Activated CD8-positive, alpha-beta memory T cell treated with anti-CD3 and anti-CD28 coated beads for 4 hours (primary cell): ENCODE measurements around the gene LCORL.
"Not testable (repeated sequence)": the region's sequence is repeated elsewhere in the genome, so short reads cannot be mapped to it uniquely, and the experiment has no call there.

Experiments
- DNase-seq, 2 donors: peaks; one replicate each; pipeline ENCODE4 v3.0.0-alpha.2; 2020; ENCODE audit warnings: low read depth in 2 of 2

The LCORL gene

GRCh38 chr4:17933126-17933525, 88.4 kb downstream of the LCORL start:
- no peak for DNase-seq

- no peak for DNase-seq
Observed at GRCh38 chr4:17932041-17932440, 89.5 kb downstream of the LCORL start.

DNA sequence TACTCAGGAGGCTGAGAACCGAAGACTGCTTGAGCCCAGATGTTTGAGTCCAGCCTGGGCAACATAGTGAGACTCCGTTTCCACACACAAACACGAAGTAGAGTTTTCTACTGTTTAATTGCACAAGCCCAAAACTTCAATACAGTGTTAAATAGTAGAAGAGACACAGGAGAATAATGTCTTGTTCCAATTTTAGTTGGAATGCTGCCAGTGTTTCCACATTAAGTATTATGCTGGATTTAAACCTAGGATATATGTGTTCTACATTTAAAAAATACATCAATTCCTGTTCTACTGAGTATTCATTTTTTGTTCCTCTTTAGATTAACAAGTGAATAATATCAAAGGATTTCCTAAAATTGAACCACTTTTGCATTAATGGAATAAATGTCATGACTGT, 91.3 kb downstream of the LCORL start:
- DNase-seq = no peak

- no peak for DNase-seq
Observed at GRCh38 chr4:17924189-17924588, 97.4 kb downstream of the LCORL start.

DNA sequence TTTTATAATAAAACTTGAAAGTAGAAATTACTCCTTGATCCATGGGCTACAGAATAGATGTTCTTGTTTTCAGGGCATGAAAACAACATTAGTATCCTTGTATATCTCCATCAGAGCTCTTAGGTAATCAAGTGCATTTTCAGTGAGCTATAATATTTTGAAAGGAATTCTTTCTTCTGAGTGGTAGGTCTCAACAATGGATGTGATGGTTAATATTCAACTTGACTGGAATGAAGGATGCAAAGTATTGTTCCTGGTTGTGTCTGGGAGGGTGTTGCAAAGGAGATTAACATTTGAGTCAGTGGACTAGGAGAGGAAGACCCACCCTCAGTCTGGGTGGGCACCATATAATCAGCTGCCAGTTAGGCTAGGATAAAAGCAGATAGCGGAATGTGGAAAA, 100.1 kb downstream of the LCORL start:
- DNase-seq = no peak

- no peak for DNase-seq
Observed at GRCh38 chr4:17920681-17921080, 100.9 kb downstream of the LCORL start.

DNA sequence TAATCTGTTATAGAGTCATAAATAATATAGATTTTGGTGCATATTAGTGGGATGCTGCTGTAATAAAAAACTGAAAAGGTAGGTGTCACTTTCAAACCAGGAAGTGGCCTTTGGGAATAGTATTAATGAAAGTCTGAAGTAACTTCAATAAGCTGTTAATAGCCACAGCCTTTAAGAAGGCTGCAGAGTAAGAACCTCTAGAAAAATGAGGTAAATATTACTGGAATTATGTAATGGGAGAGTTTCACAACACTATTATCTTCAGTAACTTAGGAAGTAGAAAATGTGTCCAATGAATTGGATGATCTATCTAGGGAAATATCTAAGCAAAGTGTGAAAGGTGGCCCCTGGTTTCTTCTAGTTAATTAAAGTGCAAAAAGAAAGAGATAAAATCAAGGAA, 106.1 kb downstream of the LCORL start:
- DNase-seq = no peak

DNA sequence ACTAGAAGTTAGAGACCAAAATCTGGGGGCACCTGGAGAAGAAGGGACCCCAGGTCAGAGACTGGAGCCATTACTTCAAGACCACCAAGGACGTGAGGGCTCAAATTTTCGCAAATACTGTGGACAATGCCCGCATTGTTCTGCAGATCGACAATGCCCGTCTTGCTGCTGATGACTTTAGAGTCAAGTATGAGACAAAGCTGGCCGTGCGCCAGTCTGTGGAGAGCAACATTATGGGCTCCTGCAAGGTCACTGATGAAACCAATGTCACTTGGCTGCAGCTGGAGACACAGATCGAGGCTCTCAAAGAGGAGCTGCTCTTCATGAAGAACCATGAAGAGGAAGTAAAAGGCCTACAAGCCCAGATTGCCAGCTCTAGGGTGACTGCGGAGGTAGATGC, 109.5 kb downstream of the LCORL start:
- DNase-seq = no peak

GRCh38 chr4:17911608-17912007, 109.9 kb downstream of the LCORL start:
- no peak for DNase-seq

- no peak for DNase-seq
Observed at GRCh38 chr4:17898553-17899055, 123.0 kb downstream of the LCORL start.

GRCh38 chr4:17895481-17895880, 126.1 kb downstream of the LCORL start:
- DNase-seq = no peak

DNA sequence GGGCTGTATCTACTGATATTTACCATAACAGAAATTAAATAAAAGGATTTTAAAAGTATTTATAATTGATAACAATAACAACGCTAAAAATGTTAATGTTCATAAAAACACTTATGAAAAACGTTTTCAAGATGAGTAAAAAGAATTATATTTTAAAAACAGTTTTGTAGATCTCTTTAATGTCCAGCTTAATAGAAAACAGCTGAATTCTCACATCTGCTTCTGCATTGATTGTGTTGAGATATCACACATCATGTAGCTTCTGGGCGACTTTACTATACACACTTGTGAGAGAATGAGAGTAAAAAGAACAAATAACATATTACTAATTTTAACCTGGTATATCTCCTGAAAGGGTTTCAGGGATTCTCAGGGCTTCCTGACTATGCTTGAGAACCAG, 127.1 kb downstream of the LCORL start:
- no peak for DNase-seq

DNA sequence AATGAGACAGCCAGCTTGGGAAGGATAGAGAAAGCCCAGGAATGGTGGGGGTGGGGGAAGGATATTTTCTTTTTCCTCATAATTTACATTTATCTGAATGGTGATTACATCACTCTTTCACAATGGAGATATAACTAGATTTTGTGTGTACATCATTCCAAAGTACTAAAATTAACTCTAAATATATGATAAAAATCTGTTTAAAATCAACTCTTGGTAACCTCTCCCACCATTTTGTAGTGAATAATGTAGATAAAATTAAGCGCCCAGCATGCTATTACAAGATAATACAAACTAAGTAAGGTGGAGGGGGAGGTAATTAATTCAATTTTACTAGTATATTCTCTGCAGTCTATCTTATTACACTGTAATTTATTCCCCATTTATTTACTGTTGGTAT, 131.9 kb downstream of the LCORL start:
- no peak for DNase-seq

DNA sequence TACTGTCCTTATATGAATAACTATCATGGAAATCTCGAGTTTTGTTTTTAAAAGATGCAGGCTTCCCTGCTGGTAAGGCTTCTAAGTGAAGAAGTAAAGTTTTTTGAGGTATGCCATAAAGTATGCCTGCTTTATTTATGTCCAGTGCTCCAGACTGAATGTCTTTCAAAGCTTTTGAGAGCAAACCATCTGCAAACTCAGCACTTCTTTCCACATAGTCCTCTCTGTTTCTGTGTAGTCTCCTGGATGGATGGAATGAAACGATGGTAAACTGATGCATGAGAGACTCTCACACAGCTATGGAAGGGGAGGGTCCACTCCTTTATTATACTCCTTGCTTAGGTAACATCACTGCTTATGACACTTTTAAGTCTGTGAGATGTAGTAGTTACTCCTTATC, 137.0 kb downstream of the LCORL start:
- DNase-seq = no peak

DNA sequence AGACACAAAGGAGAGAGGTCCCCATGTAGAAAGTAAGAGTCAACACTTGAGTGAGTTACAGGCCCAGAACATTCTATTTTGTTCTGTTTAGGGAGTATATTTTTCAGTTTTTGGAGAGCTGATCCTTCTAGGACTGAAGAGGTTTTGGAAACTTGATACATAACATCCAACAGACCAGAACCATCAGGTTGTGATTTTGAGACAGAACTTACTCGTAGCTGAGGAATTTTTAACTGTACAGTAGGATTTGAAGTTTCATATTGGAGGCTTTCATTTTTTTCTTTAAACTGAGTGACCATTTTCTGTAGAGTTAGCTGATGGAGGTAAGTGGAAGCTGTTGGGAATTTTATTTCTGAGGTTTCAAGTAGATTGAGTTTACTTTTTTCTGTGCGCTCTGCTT, 137.5 kb downstream of the LCORL start:
- DNase-seq = no peak

- no peak for DNase-seq
Observed at GRCh38 chr4:17877661-17878060, 143.9 kb downstream of the LCORL start.

DNA sequence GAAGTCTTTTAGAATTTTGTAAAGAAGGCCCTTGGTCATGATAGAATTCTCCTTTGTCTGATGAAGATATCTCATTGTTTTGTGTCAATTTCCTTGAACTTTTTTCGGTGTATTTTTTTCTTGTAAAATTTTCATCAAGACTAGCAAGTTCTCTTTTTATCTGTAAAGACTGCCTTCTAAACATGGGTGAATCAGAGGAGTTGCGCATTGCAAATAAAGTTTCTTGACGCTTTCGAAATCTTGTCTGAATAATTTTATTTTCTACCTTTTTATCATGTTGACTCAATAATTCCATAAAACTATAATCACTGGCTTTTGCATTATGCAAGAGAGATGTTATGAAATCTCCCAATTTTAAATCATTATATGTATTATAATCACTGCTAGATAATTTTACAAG, 144.6 kb downstream of the LCORL start:
- no peak for DNase-seq

DNA sequence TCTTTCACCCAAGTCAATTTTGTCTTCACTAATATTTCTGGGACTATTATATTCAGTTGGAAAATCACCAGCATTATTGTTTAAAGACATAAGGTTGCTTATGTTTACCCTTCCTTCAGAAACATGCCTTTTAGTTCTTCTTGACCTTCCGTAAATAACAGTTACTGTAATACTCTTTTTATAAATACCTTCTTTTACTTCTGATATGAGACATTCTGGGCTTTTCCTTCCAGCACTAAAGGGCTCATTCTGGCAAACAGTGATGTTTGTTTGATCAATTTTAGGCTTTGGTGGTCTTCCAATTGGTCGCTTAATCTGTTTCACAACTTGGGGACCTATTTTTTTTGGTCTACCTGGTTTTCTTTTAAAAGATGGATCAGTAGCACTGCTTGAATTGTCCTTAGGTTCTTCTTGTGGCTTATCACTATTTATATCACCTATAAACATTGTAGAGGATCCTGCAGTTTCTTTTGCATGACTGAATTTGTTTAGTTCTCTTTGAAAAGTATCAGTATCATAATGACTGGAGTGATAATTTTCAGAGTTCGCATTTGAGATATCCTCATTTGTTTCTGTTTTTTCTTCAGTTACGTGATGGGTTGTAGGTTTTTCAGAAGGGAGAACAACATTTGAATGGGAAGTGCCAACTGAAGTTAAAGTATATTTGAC, 146.0 kb downstream of the LCORL start:
- DNase-seq = no peak

- no peak for DNase-seq
Observed at GRCh38 chr4:17869327-17869726, 152.2 kb downstream of the LCORL start.

- no peak for DNase-seq
Observed at GRCh38 chr4:17867276-17867675, 154.3 kb downstream of the LCORL start.

DNA sequence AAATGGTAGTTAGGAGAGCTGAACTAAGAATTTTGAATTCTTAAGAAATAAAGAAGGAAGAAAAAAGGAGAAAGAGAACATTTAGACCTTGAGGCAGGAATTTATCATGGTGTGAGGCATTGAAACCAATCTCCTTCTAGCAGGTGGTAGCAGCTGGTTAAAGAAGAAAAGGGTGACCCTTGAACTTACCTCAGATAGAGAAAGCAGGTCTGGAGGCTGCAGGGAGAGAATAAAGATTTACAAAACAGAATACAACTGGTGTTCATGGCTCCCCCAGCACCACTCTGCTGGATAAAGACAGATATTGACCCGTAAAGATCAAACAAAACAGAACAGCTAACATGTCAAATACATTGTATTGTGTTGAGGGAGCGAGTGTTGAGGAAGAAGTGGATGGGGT, 154.7 kb downstream of the LCORL start:
- DNase-seq = no peak

DNA sequence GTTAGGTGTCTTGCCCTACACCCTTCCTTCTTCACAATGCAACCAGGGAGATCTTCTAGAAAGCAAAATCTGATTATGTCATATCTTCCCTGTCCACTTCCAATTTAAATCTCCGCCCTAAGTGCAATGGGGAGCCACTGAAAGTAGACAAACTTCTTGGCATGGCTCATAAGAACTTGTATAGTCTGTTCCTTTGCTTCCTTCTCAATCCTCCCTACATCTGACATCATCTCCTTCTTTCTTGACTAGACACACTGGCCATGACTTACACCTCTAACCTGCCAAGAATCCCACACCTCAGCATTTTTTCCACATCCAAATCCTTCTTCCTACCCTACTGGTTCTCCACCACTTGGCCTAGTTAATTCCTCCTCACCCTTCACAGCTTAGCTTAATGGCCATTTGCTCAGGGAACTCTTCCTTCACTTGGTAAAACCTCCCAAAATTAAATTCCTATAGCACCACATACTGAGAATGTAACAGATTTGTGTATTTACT, 155.6 kb downstream of the LCORL start:
- no peak for DNase-seq

DNA sequence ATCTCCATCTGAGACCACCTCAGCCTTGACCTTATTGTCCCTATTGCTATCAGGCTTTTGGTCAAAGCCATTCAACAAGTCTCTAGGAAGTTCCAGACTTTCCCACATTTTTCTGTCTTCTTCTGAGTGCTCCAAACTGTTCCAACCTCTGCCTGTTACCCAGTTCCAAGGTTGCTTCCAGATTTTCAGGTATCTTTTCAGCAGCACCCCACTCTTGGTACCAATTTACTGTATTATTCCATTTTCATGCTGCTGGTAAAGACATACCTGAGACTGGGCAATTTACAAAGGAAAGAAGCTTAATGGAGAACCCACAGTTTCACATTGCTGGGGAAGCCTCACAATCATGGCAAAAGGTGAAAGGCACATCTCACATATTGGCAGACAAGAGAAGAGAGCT, 159.6 kb downstream of the LCORL start:
- not testable (repeated sequence) for DNase-seq

DNA sequence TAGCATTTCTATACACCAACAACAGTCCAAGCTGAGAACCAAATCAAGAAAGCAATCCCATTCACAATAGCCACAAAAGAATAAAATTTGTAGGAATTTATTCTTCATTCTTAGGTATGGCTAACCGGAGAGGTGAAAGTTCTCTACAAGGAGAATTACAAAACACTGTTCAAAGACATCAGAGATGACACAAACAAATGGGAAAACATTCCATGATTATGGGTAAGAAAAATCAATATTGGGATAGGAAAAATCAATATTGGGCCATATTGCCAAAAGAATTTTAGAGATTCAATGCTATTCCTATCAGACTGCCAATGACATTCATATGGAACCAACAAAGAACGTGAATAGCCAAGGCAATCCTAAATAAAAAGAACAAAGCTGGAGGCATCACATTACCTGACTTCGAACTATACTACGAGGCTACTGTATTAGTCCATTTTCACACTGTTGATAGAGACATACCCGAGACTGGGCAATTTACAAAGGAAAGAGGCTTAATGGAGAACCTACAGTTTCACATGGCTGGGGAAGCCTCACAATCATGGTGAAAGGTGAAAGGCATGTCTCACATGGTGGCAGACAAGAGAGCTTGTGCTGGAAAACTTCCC, 161.7 kb downstream of the LCORL start:
- DNase-seq = no peak
